T-helper 22 cell (primary cell): Measurements from ENCODE around the gene F2.

Source experiments
- DNase-seq: peaks from one replicate; pipeline ENCODE4 v3.0.0-alpha.2; 2020; ENCODE audit warnings: low read depth

F2 gene

DNA sequence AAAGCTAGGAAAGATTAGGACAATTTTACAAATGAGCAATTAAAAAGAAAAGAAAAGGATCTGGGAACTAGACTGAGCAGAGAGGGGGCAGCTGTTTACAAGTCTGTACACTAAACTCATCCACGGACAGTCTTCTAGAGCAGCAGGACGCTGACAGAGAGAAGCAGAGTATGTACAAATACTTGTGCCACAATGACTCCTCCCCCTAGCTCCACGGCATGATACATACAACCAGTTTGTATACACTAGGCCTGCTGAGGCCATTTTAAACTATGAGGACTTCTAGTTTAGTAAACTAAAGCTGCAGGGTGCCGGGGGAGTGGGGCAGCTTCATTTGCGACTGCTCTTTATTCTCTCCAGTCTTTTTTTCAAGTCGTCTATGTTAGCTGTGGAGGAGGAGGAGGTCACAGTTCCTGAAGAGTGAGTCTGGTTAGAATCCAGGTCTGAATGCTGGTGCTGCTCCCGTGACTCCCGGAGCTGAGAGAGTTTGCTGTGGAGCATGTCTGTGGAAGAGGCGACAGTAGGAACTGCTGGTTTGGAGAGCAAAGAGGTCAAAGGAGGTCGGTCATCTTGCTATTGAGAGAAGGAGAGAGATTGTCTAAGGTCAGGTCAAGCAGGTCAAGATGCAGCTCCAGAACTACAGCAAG is 24.8 kb downstream of the F2 start:
- no peak for DNase-seq

DNA sequence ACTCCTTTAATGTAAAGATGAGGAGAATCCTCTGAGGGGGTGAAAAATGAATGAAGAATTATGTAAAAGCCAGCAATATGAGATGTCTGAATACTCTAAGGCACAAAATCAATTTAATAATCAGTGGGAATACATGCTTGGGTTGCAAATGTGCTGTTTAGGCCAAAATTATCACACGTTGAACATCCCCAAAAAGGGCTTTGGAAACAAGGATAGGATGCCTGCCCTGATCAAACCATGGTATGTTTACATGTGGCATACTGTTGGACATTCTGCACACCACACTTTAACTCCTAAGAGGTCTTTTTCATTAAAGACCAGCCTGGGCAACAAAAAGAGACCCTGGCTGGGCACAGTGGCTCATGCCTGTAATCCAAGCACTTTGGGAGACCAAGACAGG is 26.3 kb downstream of the F2 start:
- DNase-seq = no peak

DNA sequence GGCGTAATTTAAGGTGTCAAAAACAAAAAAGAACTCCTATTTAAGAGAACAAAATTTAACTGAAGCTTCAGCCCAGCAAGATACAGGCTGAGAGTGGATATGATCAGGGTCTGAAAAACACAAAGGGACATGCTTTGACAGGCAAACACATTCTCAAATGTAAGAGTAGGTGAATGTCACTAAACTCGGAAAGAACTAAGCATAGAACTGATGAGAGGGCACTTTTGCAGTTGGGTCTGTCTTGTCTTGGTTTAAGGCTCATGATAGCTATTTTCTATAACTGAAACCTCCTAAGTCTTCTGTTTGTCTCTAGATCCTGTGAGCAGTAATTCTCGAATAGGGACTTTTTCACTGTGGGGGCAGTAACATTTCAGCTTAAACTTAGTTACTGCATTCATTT is 27.0 kb downstream of the F2 start:
- DNase-seq = no peak

DNA sequence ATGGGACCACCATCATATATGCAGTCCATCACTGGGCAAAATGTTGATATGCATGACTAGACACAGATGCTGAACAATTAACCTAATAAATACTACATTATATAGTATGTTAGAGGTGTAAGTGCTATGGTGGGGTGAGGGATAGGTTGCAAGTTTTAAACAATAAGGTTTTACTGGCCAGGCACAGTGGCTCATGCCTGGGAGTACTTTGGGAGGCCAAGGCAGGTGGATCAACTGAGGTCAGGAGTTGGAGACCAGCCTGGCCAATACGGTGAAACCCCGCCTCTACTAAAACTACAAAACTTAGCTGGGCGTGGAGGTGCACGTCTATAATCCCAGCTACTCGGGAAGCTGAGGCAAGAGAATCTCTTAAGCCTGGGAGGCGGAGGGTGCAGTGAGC is 28.1 kb downstream of the F2 start:
- no peak for DNase-seq

DNA sequence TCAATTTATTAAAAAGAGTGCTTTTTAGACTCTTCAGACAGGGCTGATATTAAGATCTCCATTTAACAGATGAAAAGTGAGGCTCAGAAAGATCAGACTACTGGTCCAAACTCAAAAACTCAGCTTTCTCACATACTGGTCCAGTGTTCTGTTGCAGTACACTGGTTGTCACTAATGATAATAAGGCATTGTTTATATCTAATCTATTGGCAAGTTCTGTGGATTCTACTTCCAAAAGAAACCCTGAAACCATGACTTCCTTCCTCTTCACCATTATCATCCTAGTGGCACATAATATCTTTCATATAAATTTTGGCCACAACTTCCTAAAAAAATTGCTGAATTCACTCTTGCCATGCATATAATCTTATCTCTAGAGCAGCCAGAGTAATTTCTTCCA is 36.9 kb downstream of the F2 start:
- no peak for DNase-seq

DNA sequence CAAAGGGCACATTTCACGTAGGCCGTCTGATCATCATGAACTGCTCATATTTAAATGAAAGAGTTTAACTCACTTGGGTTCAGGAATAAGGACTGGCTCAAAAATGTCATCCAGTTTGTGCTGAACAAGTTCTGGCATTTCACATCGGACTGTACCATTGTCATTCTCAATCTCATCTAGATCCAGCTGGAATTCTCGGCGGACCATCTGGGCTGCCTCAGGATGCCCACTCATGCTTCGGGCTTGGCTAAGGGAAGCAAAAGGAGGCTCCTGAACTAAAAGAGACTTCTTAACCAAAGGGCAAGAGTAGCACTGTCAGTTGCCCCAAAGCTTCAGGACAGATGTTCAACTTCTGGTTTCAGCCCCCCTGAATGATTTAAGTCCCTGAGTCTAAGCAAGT is 40.2 kb downstream of the F2 start:
- DNase-seq = no peak

DNA sequence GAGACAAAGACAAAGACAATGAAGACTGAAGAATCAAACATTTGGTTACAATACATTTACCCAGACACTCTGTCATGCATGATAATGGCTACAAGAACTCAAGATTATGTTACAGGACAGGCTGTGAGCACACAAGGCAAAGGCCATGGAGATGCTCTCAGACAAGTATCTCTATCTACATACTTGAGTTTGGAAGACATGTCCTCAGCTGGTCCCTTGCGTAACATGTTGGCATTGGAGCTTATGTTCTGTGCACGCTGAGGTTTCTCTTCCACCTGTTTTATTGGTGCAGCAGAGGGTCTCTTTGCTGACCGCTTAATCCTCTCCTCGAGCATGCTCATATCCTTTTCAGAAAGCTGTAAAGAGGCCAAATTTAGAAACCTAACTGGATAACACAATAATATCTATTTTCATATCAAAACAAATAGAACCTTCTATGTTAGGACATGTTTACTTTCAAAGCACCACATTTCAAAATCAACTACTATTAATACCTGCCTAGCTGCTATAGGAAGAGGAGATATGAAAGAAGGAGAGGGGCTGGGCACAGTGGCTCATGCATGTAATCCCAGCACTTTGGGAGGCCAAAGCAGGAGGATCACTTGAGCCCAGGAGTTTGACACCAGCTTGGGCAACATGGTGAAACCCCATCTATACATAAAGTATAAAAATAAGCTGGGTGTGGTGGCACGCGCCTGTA is 41.6 kb downstream of the F2 start:
- DNase-seq = no peak

DNA sequence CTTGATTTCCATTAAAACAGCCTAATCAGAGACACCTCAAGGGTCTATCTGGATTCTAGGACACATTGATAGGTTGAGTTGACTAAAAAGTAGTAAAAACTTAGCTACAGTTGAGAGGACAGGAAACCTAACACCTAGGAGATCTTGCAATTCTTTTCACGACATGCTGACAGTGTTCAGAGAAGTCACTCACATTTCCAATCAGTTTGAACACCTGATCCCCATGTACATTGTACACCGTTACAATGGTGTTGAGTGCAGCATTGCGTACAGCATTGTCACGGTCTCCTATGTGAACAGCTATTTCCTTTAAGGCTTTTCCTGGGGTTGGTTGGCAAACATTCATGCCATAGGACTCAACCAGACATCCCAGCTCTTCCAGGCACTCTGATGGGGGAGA is 42.8 kb downstream of the F2 start:
- DNase-seq = no peak

DNA sequence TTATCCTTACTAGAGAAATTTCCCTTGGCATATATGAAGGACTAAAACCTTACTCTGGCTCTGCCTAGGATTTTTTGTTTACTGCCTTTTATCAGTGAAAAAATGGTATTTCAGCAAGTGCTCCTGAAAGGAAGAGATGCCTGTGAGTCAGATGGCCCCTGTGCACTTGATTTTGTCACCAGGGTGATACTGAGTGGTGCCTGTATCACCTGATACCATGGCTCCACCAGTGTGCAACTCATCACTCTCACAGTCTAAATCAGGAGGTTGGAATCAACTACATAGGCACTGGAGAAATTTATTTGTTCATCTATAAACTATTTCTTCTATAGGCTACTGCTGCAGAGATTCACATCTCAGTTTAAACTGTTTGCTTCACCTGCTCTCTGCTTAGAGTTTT is 43.2 kb downstream of the F2 start:
- no peak for DNase-seq

DNA sequence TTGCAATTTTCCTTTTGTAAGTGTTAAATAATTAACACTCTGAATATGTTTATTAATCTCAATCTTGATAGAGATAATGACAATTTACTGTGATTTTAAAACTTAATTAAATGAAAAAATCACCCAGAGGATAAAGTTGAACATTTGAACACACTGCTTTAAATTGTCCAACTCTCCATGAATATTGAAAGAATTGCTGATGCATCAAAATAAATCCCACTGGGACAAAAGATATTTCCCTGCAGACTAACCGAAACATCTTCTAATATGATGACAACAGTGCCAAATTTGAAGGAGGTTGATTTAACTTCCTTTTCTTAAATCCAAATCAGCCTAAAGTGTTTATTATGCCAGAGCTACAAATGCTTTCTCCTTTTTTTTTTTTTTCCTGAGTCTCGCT is 47.6 kb downstream of the F2 start:
- no peak for DNase-seq

DNA sequence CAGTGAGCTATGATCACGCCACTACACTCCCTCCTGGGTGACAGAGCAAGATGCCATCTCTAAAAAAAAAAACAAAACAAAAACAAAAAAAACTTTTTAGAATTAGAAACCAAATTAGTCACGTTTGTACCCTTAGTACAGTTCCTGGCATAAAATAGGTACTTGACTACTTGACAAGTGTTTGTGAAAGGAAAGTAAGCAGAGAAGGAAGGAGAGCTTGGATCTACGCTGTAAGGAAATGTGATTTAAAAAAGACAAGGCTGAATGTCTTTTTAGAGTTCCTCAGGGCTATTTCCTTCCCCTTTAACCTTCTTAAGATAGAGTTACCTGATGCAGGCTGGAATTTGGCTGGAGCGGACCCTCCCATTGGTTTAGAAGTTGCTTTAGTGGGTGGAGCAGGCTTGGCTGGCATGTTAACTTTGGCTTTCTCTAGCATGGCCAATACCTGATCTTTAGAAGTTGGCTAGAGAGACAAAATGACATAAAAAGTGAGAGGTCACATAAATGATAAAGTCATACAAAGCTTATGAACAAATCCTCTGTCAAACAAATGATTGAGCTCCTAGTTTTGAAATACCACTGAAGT is 50.7 kb downstream of the F2 start:
- DNase-seq = no peak

DNA sequence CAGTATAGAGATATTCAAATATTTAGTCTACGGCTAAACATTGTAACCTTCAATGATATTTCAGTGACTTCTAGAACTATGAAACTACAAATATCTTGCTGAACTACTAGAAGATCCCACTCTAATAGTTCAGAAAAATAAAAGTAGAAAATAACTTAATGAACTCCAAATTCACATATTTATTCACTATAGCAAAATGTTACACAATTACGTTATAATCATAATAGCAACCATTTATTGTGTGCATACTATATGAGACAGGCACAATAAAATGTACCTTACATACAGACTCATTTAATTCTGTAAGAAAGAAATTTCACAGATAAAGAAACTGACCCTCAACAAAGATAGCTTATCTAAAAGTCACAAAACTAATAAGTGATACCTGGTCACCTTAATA is 57.9 kb downstream of the F2 start:
- DNase-seq = no peak

DNA sequence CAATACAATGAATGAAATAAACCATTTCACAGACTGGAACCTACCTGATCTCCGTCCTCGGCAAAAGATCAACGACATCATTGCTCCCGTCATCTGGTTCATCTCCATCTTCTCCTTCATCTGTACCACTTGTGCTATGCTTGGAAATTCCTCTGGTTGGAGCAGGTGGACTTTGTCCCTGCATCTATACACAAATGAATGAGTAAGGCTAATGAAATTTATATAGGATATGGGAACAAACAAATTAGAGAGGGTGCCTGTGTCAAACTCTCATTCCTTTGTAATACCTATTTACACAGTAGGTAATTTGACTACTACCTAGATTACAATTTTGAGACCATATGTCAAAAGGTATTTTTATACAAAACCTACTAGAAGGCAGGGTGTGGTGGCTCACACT is 59.4 kb downstream of the F2 start:
- no peak for DNase-seq
